Activated CD4-positive, alpha-beta T cell treated with anti-CD3 and anti-CD28 coated beads, Interleukin-10, Interleukin-2, amounts not matched to agents 100 ng/mL and 50 ng/mL, durations not matched to agents 16 hours and 8 hours (primary cell): ENCODE measurements around the gene MFSD12.
A peak's percentile ranks its signal among the peaks of the same experiment; 100 is the strongest.
"Not testable (repeated sequence)": the region's sequence is repeated elsewhere in the genome, so short reads cannot be mapped to it uniquely, and the experiment has no call there.

Source experiments
- DNase-seq: peaks from one replicate; pipeline ENCODE4 v3.0.0-alpha.2; 2020

The MFSD12 gene

DNA sequence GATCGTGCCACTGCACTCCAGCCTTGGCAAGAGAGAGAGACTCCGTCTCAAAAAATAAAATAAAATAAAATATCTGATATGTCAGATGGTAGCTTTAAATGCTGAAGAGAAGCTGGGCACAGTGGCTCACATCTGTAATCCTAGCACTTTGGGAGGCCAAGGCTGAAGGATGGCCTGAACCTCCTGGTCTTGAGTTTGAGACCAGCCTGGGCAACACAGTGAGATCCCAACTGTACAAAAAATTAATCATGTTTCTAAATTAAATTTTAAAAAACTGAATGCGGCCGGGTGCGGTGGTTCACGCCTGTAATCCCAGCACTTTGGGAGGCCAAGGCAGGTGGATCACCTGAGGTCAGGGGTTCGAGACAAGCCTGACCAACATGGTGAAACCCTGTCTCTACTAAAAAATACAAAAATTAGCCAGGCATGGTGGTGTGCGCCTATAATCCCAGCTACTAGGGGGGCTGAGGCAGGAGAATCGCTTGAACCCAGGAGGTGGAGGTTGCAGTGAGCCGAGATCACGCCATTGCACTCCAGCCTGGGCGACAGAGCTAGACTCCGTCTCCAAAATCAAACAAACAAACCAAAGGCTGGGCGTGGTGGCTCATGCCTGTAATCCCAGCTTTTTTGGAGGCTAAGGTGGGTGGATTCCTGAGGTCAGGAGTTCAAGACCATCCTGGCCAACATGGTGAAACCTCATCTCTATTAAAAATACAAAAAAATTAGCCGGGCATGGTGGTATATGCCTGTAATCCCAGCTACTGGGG, 26.8 kb upstream of the MFSD12 start:
- DNase-seq = not testable (repeated sequence)

DNA sequence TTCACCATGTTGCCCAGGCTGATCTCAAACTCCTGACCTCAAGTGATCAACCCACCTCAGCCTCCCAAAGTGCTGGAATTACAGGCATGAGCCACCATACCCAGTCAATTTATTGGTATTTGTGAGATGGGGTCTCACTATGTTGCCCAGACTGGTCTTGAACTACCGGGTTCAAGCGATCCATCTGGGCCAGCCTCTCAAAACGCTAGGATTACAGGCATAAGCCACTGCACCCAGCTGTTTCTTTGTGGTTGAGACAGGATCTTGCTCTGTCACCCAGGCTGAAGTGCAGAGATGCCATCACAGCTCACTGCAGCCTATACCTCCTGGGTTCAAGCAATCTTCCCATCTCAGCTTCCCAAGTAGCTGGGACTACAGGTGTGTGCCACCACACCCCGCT, 24.4 kb upstream of the MFSD12 start:
- DNase-seq = not testable (repeated sequence)

DNA sequence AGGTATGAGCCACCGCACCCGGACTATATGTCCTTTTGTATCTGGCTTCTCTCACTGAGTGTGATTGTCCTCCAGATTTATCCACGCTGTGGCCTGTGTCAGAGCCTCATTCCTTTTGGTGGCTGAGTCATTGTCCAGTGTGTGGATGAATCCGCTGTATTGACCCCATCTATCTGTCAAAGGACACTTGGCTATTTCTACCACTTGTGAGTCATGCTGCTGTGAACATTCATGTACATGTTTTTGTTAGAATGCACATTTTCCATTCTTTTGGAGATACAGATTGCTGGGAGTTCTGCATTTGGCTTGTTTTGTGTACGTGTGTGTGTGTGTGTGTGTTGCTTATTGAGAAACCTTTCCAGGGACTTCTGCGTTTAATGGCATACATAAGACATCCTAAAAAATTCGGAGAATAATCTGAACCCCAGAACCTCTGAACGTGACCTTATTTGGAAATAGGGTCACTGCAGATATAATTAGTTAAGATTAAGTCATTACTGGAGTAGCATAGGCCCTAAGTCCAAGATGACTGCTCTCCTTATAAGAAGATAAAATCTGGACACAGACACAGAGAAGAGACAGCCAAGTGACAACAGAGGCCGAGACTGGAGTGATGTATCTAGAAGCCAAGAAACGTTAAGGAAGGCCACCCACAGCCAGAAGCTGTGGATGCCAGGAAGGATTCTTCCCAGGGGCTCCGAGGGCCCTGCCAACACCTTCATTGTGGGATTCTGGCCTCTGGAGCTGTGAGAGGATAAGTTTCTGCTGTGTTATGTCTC, 23.0 kb upstream of the MFSD12 start:
- DNase-seq = no peak

DNA sequence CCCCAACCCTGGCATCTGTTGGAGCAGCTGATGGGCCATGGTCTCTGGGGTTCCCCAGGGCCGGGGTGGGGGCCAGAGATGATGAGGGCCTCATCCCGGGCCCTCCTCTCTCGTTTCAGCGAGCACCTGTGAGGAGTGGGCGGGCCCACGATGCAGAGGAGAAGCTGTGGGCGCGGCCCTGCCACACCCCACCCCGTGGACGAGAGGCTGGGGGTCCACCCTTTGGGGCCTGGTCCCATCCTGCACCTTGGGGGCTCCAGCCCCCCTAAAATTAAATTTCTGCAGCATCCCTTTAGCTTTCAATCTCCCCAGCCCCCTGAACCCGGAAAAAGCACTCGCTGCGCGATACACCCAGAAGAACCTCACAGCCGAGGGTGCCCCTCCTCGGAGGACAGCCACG, 21.0 kb upstream of the MFSD12 start:
- no peak for DNase-seq

DNA sequence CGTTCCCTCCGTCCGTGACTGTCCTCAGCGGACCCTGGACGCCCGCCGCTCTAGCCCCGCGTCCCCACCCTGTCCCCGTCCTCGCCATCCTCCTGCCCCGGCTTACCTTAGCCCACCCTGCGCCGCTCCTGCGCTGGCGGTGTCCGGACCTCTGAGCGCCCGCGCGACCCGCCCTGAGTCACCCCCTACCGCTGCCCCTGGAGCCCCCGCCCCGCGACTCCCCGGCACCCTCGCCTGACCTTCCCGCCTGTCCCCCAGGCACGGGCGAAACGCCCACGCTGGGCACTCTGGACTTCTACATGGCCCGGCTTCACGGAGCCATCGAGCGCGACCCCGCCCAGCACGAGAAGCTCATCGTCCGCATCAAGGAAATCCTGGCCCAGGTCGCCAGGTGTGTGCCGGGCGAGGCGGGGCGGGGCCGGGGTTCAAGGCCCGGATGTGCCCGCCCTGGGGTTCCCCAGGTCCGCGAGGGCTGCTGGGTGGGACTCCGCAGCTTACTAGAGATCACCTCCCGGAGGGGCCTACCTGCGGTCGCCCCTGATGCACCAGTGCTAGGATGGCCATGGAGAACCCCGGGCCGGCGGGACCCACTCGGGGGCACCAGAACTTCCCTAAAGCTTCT, 20.4 kb upstream of the MFSD12 start:
- no peak for DNase-seq

DNA sequence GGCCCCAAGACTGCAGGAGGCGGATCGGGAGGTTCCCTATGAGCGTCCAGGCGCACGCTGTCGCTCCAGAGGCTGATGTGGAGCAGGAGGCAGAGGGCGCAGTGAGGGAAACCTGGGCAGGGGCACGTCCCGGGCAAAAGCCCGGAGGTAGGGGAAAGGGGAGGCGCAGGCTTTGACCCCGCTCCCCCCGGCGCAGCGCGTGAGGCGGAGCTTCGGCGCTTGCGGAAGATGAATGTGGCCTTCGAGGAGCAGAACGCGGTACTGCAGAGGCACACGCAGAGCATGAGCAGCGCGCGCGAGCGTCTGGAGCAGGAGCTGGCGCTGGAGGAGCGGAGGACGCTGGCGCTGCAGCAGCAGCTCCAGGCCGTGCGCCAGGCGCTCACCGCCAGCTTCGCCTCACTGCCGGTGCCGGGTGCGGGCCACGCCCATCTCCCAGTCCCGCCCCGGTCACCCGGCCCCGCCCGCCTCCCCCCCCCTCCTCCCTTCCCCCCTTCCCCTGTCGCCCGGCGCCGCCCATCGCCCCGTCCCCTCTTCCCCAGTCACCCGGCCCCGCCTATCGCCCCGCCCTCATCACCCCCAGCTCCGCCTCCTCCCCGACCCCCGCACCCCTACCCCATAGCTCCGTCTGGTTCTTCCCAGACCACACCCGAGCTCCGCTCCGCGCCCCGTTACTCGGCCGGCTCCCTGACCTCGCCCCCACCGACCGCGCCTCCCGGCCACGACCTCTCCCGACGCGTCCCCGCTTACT, 19.5 kb upstream of the MFSD12 start:
- DNase-seq = no peak

DNA sequence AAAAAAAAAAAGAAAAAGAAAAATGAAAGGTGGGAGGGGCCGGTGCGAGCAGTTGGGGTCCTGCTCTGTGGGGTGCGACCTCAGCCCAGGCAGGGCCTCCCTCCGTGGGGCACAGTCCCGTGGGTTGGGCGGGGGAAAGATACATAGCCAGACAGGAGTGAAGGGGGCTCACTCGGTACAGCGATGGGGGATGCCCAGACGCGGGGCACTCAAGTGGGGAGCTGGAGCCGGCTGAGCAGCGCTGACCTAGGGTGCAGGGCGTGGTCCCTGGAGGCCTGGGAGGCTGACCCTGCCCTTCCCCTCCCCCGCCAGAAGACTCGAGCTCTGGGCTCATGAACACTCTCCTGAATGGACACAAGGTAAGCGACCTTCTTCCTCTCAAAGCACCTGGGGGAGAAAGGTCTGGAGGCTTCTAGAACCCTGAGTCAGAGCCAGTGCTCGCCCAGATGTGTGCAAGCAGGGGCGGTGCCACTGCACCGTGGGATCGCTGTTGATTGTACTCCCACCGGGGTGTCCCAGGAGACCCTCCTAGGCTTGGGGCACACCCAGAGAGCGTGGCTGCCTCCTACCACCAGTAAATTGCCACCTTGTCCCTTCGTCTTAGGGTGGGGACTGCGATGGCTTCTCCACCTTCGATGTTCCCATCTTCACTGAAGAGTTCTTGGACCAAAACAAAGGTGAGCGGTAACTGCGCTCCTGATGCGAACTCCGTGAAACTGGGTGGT, 18.7 kb upstream of the MFSD12 start:
- DNase-seq = no peak

DNA sequence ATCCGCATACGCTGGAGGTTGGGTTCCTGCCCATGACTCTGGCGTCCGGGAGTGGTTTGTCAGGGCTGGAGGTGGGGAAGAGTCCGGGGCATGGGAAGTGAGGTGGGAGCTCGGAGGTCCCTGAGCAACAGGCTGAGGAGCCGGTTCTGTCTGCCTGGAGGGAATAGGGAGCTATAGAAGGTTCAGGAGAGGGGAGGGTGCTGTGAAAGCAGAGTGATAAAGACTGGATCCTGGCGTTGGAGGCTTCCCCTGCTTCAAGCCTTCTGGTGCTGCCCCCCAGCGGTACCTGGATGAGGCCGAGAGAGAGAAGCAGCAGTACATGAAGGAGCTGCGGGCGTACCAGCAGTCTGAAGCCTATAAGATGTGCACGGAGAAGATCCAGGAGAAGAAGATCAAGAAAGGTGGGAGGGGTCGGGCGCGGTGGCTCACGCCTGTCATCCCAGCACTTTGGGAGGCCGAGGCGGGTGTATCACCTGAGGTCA, 17.9 kb upstream of the MFSD12 start:
- DNase-seq = no peak

DNA sequence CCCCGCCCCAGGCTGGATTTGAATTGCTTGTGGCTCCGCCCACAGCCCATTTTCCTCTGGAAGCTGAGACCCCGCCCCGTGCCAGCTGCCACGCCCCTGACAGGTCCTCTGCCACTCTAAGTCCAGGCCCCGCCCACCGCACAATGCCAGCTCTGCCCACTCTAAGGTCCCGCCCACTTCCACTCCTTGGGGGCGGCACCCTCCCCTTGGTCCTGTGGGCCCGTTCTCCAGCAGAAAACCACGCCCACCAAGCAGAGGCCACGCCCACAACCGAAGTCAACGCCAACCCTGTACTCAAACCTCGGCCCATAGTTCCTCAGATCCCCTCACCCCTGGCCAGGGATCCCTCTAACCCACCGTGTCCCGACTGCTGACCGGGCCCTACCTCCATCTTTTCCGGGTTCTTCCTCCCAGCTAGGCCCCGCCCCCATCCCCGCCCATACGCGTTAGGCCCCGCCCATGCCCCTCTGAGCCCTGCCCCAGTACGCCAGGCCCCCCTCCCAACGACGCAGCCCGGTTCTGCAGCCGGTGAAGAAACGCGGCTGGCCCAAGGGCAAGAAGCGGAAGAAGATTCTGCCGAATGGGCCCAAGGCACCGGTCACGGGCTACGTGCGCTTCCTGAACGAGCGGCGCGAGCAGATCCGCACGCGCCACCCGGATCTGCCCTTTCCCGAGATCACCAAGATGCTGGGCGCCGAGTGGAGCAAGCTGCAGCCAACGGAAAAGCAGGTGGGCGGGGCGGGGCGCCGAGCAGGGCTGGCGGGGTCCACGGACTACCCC, 16.7 kb upstream of the MFSD12 start:
- peak; percentile 97 for DNase-seq

DNA sequence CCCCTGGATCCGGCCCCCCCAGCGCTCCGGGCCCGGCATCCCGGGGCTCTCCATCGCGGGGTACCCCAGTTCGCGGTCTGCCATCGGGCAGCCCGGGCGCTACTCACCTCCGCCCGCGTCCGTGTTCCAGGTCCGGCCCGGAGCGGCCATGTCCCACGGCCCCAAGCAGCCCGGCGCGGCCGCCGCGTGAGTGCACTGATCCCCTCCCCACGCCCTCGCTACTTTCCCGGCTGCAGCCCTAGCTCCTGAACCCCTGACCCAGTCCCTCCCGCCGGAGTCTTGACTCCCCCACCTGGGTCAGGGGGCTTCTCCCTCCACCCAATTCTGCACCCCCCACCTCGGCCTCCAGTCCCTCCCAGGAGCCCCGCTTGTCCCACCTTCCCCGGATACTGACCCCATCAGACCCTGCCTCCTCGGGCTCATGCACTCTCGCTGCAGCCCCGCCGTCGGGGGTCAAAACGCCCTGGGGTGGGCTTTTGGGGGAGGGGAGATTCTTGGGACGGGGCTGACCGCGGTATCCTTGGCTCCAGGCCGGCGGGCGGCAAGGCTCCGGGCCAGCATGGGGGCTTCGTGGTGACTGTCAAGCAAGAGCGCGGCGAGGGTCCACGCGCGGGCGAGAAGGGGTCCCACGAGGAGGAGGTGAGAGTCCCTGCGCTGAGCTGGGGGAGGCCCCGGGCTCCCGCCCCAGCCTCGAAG, 15.9 kb upstream of the MFSD12 start:
- peak; percentile 26 for DNase-seq

DNA sequence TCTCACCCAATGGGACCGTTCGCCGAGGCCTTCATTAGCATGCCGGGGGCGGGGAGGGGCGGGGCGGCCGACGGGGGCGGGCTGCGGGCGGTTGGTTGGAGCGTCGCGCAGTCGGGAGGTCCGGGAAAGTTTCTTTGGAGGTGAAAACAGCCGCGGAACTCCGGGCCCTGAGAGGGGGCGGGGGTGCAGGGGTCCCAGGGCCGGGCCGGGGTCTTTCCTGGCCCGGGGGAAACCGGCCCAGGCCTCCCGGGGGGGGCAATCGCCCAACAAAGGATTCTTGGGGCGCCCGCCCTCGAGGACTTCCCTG, 15.4 kb upstream of the MFSD12 start, which contains the start of gene HMG20B:
Gene HMG20B, plus strand, starts transcription at position 90 of the 307 bp plus-strand sequence. CDS start 366 bp downstream, outside the sequence.
- no peak for DNase-seq

DNA sequence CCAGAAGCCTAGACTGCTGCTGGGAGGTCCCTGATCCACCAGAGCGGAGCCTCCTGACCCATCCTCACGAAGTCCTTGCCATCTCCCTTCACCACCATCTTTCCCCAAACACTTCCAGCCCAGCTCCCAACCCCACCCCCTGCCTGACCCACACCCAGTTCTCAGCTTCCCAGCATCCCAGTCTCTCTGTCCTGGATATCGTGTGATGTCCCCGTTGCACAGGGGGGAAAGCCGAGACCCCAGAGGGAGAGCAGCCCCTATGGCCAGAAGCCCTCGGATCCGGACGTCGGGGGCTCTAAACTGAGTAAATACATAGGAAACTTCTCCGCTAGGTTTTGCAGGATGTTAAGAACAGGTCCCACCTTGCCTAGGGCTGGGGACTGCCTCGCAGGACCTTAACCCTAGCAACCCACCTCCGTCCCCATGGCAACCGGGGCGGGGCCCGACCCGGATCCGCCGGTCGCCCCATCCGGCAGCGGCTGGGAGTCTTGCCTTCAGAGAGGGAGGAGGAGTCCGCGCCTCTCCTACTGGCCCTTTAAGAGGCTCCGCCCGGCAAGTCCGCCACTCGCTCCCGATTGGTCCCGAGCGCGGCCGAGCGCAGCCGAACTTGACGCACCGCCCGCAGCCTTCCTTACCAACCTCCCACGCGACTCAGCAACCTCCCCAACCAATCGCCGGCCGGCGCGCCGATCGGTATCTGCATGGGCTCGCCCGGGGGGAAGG, 14.9 kb upstream of the MFSD12 start:
- DNase-seq = peak; percentile 100

DNA sequence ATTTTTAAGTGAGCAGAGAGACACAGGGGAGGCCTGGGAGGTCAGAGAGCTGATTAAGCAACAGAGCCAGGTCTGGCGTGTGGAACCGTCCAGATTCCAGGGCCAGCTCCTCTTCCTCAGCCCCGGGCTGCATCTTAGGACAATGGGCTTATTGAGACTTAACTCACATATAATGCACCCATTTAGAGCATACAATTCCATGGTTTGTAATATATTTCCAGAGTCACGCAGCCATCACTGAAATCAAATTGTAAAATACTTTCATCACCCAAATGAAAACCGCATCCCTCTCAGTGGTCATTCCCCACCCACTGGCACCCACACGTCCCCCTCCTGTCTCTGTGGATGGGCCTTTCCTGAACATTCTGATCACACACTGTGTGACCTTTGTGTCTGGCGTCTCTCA, 13.2 kb upstream of the MFSD12 start:
- DNase-seq = no peak

DNA sequence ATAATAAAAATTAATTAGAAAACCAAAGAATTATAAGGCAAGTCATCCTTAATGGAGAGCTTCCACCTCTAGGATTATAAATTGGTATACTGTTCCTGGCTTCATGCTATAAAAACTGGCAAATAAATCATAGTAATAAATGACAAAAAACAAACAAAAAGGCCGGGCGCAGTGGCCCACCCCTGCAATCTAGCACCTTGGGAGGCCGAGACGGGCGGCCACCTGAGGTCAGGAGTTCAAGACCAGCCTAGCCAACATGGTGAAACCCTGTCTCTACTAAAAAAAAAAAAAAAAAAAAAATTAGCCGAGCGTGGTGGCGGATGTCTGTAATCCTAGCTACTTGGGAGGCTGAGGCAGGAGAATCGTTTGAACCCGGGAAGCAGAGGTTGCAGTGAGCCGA, 12.7 kb upstream of the MFSD12 start:
- not testable (repeated sequence) for DNase-seq

DNA sequence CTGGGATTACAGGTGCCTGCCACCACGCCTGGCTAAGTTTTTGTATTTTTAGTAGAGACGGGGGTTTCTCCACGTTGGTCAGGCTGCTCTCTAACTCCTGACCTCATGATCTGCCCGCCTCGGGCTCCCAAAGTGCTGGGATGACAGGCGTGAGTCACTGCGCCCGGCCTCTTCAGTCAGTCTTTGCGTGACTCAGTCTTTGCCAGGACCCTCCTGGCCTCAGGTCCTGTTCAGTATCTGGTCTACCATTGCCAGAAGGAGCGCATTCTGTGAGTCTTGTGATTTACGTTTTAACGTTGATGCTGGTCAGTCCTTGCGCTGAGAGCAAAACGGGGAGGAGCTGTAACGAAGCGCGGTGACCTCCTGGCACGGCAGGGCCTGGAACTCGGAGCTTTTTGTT, 7.8 kb upstream of the MFSD12 start:
- no peak for DNase-seq

DNA sequence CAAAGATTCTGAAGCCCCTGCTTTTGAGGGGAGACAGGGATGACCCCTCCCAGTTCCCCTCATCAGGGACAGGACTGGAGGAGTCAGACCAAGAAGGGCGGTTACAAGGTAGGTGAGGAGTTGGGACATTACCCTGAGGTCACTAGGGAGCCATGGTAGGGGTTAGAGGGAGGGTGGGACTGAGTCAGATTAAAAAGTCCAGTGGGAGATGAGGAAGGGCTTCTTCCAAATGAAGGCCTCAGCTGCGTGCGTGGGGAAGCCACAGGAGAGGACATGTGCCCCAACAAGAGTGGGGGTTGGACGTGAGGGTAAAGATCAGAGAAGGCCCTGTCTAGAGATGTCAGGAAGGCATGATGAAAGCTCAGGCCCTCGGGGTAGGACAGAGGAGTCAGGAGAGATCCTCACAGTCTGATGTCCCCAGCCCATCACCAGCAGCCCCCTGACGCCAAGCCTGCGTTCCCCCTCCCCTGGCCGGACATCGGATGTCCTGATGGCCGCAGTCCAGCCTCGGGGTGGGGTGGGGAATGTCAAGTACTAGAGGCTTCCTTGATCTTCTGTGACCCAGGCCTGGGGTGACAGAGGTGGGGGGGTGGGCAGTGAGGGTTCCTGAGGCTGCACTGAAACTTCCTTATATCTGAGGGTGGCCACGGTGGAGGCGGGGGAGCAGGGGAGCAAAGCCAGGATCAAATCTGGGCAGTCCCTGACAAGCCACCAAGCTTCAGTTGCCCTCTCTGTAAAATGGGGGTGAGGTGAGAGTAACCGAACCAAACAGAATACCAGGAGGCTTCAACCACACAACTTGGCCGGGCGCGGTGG, 6.5 kb upstream of the MFSD12 start:
- DNase-seq = no peak

DNA sequence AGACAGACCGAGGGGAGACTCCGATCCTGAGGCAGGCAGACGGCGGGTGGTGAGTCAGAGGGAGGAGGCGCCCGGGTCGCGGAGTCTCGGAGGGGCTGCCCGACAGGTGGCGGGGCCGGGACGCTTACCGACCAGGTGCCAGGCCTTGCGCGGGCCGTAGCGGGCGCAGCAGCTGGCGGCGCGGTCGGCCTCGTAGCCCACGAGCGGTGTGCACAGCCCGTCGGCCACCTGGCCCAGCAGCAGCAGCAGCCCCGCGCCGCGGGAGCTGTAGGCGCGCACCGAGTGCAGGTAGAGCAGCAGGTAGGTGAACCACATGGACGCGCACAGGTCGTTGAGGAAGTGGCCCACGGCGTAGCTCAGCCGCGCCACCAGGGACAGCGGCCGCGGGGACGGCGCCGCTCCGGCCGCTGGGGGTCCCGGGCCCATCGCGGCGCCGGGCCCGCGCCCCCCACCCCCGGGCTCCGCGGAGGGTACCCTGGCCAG, 367 bp downstream of the MFSD12 start:
- peak; percentile 54 for DNase-seq

DNA sequence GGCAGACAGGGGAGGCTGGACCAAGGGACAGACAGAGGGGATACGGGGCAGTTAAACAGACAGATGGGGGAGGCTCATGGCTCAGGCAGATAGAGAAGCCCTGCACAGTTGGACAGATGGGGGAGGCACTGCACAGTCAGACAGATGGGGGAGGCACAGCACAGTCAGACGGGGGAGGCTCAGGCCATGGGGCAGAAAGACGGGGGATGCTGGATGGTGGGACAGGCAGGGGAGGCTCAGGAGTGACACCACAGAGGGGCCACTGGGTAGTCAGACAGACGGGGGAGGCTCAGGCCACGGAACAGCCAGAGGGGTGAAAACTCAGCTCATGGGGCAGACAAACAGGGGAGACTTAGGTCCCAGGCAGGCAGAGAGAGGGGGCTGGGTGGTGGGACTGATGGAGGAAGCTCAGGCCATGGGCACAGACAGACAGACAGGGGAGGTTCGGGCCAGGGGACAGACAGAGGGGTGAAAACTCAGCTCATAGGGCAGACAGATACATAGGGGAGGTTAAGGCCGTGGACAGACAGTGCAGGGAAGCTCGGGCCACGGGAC, 886 bp downstream of the MFSD12 start:
- no peak for DNase-seq
